Neural progenitor cell (in vitro differentiated cells): ENCODE results near the gene TYRP1. TPM values are rescaled to one million over a fixed set of nuclear protein-coding genes. Genes with fewer than 3 reads are reported as not detected.

ENCODE experiments used
- DNase-seq: peaks from one replicate; pipeline ENCODE4 v3.0.0-alpha.2; 2016; ENCODE audit warnings: low spot score
- H2AFZ ChIP-seq: fragments of 200-600 bp; sonication (generic); replicated peaks from 2 replicates; pipeline ENCODE4 v1.6.1; 2016; ENCODE audit warnings: antibody characterized with exemption
- H3F3A ChIP-seq: fragments of 200-600 bp; sonication (generic); 2 replicates; pipeline ENCODE4 v1.6.1; 2016; ENCODE audit warnings: antibody characterized with exemption, low read depth
- H3K27ac ChIP-seq: fragments of 200-600 bp; sonication (generic); 2 replicates; pipeline ENCODE4 v1.5.1; 2016; ENCODE audit warnings: mild to moderate bottlenecking
- H3K27me3 ChIP-seq: fragments of 200-600 bp; sonication (generic); 2 replicates; pipeline ENCODE4 v1.6.1; 2016; ENCODE audit warnings: mild to moderate bottlenecking, moderate library complexity
- H3K36me3 ChIP-seq: fragments of 200-600 bp; sonication (generic); 2 replicates; pipeline ENCODE4 v1.5.1; 2016
- H3K4me1 ChIP-seq: fragments of 200-600 bp; sonication (generic); 2 replicates; pipeline ENCODE4 v1.6.1; 2016; ENCODE audit warnings: mixed run types
- H3K4me2 ChIP-seq: fragments of 200-600 bp; sonication (generic); 2 replicates; pipeline ENCODE4 v1.6.1; 2016
- H3K4me3 ChIP-seq: fragments of 200-600 bp; sonication (generic); 2 replicates; pipeline ENCODE4 v1.5.1; 2016
- H3K79me2 ChIP-seq: fragments of 200-600 bp; sonication (generic); 2 replicates; pipeline ENCODE4 v1.6.1; 2016; ENCODE audit warnings: low read depth
- H3K9ac ChIP-seq: fragments of 200-600 bp; sonication (generic); 2 replicates; pipeline ENCODE4 v1.6.1; 2016
- H3K9me3 ChIP-seq: fragments of 200-600 bp; sonication (generic); 2 replicates; pipeline ENCODE4 v1.5.1; 2016; ENCODE audit warnings: low read depth
- H4K20me1 ChIP-seq: fragments of 200-600 bp; sonication (generic); 2 replicates; pipeline ENCODE4 v1.6.1; 2016; ENCODE audit warnings: low read depth
- H3K27ac Mint-ChIP-seq: 3 replicates; pipeline ENCODE4 v1.8.0; 2021; ENCODE audit warnings: mixed read lengths
- H3K27me3 Mint-ChIP-seq: 2 replicates; pipeline ENCODE4 v1.8.0; 2022; ENCODE audit warnings: low read depth, mild to moderate bottlenecking, inconsistent platforms, moderate library complexity, mixed read lengths; ENCODE audit not compliant: insufficient read depth
- H3K36me3 Mint-ChIP-seq: 3 replicates; pipeline ENCODE4 v1.8.0; 2021; ENCODE audit warnings: mixed read lengths
- H3K4me1 Mint-ChIP-seq: 3 replicates; pipeline ENCODE4 v1.8.0; 2021; ENCODE audit warnings: mixed read lengths
- H3K4me3 Mint-ChIP-seq: 3 replicates; pipeline ENCODE4 v1.8.0; 2021; ENCODE audit warnings: mild to moderate bottlenecking, moderate library complexity, mixed read lengths
- H3K9me3 Mint-ChIP-seq: 3 replicates; pipeline ENCODE4 v1.8.0; 2020; ENCODE audit warnings: mixed read lengths
- EZH2 ChIP-seq: fragments of 200-600 bp; sonication (generic); IDR thresholded peaks from 2 replicates; pipeline ENCODE4 v1.6.1; 2017; ENCODE audit warnings: antibody characterized with exemption, mild to moderate bottlenecking, moderate library complexity
- EZH2phosphoT487 ChIP-seq: fragments of 200-600 bp; sonication (generic); IDR thresholded peaks from 2 replicates; pipeline ENCODE4 v1.6.1; 2017; ENCODE audit warnings: antibody characterized with exemption
- total RNA-seq: library from RNA; depleted of rRNA; stranded (reverse); fragments of >200 nt; gene quantifications from 2 replicates; pipeline ENCODE4 v1.2.3, GENCODE V29; 2015; ENCODE audit warnings: low replicate concordance
- TF ChIP-seq, protein P1 (sequence below): fragments of 200-600 bp; sonication (generic); IDR thresholded peaks from 2 replicates; pipeline ENCODE4 v1.5.1; 2017; ENCODE audit warnings: antibody characterized with exemption, mild to moderate bottlenecking

TYRP1 gene
- total RNA-seq, 1 donor from 2014 or later, result 0.75 TPM

DNA sequence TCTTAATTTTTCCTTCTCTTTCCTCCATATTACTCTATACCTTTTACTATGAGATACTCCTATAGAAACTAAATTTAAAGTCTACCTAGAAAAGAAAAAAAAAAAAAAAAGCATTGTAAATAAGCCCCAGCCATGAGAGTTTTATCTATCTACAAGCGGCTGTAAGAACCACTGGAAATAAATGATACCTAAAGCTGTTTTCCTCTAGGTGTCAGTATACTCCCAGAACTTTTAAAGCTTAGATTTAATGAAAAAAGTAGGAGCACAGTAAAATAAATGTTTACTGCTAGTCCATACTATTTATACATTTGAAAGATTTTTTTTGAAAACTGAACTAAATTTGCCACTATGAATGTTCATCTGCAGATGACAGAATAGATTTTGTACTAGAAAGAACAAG lies 26.2 kb downstream of the TYRP1 start:
- no peaks in the 10 kb centered on the region for H3K36me3 Mint-ChIP-seq
- no peaks in the 10 kb centered on the region for H3K27me3 ChIP-seq
- H4K20me1 ChIP-seq, result no peaks in the 10 kb centered on the region
- peak; percentile 18 for DNase-seq
- no peak overlapping the region for H3K4me3 ChIP-seq
- peak overlapping the region; percentile 36 for H3K27ac ChIP-seq
- no peak overlapping the region for H3K9ac ChIP-seq
- peak overlapping the region; percentile 71 for H3K4me2 ChIP-seq
- H3K36me3 ChIP-seq, result no peaks in the 10 kb centered on the region
- peaks cover 15% of the 10 kb centered on the region for H3K4me1 ChIP-seq
- H3K79me2 ChIP-seq, result no peaks in the 10 kb centered on the region
- no peak overlapping the region for H3K4me3 Mint-ChIP-seq
- no peak overlapping the region for H2AFZ ChIP-seq
- TF ChIP-seq EZH2phosphoT487, result no peak
- no peak for TF ChIP-seq EZH2
- TF ChIP-seq, protein P1, sequence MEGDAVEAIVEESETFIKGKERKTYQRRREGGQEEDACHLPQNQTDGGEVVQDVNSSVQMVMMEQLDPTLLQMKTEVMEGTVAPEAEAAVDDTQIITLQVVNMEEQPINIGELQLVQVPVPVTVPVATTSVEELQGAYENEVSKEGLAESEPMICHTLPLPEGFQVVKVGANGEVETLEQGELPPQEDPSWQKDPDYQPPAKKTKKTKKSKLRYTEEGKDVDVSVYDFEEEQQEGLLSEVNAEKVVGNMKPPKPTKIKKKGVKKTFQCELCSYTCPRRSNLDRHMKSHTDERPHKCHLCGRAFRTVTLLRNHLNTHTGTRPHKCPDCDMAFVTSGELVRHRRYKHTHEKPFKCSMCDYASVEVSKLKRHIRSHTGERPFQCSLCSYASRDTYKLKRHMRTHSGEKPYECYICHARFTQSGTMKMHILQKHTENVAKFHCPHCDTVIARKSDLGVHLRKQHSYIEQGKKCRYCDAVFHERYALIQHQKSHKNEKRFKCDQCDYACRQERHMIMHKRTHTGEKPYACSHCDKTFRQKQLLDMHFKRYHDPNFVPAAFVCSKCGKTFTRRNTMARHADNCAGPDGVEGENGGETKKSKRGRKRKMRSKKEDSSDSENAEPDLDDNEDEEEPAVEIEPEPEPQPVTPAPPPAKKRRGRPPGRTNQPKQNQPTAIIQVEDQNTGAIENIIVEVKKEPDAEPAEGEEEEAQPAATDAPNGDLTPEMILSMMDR, result peak; percentile 76
- no peaks in the 10 kb centered on the region for H3K9me3 ChIP-seq
- no peaks in the 10 kb centered on the region for H3K9me3 Mint-ChIP-seq
- peaks cover 12% of the 10 kb centered on the region for H3F3A ChIP-seq
- H3K4me1 Mint-ChIP-seq, result peaks cover 8% of the 10 kb centered on the region
- H3K27ac Mint-ChIP-seq, result no peak overlapping the region
- no peaks in the 10 kb centered on the region for H3K27me3 Mint-ChIP-seq

DNA sequence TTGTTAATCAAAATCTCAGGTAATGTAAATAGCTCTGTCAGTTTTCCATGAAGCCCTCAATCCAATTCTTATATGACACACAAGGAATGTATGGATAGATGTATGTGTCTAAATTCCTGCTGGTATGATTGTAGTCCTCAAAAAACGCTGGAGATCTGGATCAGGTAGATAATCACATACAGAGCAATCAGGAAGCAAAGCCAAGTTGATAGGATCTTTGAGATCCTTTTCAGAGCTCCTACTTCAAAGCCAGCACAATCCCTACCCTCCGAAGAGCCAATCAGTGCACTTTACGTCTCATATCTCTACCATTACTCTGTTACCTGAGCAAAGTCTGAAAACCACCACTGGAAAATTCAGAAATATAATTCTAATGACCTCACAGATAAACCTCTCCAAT lies 27.4 kb downstream of the TYRP1 start:
- H3K27me3 ChIP-seq, result no peaks in the 10 kb centered on the region
- Mint-ChIP-seq H3K9me3 (no peaks in the 10 kb centered on the region), H3K27me3 (no peaks in the 10 kb centered on the region), H3K4me3 (no peak overlapping the region), H3K27ac (no peak overlapping the region), H3K4me1 (peaks cover 8% of the 10 kb centered on the region), H3K36me3 (no peaks in the 10 kb centered on the region)
- H3K4me1 ChIP-seq, result peaks cover 15% of the 10 kb centered on the region
- H3K36me3 ChIP-seq, result no peaks in the 10 kb centered on the region
- TF ChIP-seq EZH2 (no peak), EZH2phosphoT487 (no peak)
- TF ChIP-seq, protein P1, result no peak
- H3K9me3 ChIP-seq, result no peaks in the 10 kb centered on the region
- H3K27ac ChIP-seq, result no peak overlapping the region
- no peak overlapping the region for H3K4me3 ChIP-seq
- H3F3A ChIP-seq, result peaks cover 12% of the 10 kb centered on the region
- no peaks in the 10 kb centered on the region for H4K20me1 ChIP-seq
- H3K4me2 ChIP-seq, result no peak overlapping the region
- no peaks in the 10 kb centered on the region for H3K79me2 ChIP-seq
- no peak for DNase-seq
- H3K9ac ChIP-seq, result no peak overlapping the region
- no peak overlapping the region for H2AFZ ChIP-seq

DNA sequence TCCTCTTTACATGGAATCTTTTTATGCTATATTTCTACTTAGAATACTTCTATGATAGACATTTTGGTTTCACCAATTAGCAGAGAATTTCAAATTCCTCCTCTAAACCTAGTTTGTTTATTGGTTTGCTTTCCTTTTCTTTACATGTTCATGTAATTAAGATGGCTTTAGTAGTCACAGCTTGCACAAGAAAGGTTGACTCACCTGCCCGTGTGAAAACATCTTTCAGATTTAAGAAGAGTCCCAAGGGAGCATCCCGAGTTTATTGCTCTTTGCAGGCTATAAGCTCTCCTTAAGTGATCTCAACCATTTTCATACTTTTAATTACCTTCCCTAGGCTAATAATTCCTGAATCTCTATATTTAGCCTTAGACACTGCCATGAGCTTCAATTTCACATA lies 28.9 kb downstream of the TYRP1 start:
- Histone ChIP-seq H3K4me2 (no peak overlapping the region), H3K27me3 (no peaks in the 10 kb centered on the region), H3K4me3 (no peak overlapping the region), H3K79me2 (no peaks in the 10 kb centered on the region), H3K9ac (no peak overlapping the region), H3K4me1 (peaks cover 15% of the 10 kb centered on the region), H2AFZ (no peak overlapping the region), H3K36me3 (no peaks in the 10 kb centered on the region), H3K9me3 (no peaks in the 10 kb centered on the region), H3F3A (peaks cover 12% of the 10 kb centered on the region), H3K27ac (no peak overlapping the region), H4K20me1 (no peaks in the 10 kb centered on the region)
- no peak for DNase-seq
- Mint-ChIP-seq H3K4me3 (no peak overlapping the region), H3K36me3 (no peaks in the 10 kb centered on the region), H3K27me3 (no peaks in the 10 kb centered on the region), H3K27ac (no peak overlapping the region), H3K9me3 (no peaks in the 10 kb centered on the region), H3K4me1 (peaks cover 8% of the 10 kb centered on the region)
- TF ChIP-seq EZH2 (no peak), EZH2phosphoT487 (no peak)
- TF ChIP-seq, protein P1, result no peak
